ENCODE results near the gene SMIM14.
"Not testable (repeated sequence)": the region's sequence is repeated elsewhere in the genome, so short reads cannot be mapped to it uniquely, and the experiment has no call there.

The SMIM14 gene

DNA sequence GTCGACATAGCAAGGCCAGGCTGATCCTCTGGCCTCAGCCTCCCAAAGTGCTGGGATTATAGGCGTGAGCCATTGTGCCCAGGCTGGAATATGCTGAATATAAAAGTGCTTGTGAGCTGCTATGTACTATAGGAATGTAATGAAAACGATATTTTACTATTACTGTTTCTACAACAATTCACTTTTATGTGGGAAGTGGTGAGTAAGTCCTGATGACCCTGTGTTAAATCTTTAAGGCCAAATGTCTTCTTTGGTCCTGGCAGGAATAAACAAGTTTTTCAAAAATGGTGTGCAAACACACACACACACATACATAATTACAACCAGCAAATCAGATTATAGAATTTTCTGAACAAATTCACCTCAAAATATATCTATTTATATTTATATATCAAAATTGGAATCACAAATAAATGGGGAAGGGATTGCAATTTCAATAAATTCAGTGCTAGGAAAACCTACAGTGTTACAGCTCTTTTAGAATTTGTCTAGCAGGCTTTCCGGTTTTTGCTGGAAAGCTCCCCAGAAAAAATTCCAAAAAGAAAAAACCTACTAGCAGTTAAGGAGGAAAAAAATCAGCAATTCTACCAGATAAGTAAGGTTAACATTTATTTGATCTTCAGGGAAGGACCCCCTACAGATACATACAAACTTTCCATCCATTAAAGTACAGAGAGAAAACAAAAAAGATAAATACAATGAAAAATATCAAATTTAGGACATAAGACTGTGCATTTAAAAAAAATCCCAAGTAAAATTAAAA lies 17.9 kb downstream of the SMIM14 start:
- no peak for TF ChIP-seq CTCF (conservative IDR thresholded peaks at IDR 0.05; ENCODE audit: low read depth)
- CTCF ChIA-PET = interaction anchor here (0.6 kb wide), 2 partner anchors 19 to 42 kb away, joined by 4 to 5 read pairs; no protein-coding TSS in a partner anchor
- H3K27ac ChIP-seq = peak overlapping the region; percentile 48
- no peak for DNase-seq (ENCODE audit: low spot score)
- POLR2A ChIA-PET (ENCODE audit: low non-redundant PET) = no interaction called here

DNA sequence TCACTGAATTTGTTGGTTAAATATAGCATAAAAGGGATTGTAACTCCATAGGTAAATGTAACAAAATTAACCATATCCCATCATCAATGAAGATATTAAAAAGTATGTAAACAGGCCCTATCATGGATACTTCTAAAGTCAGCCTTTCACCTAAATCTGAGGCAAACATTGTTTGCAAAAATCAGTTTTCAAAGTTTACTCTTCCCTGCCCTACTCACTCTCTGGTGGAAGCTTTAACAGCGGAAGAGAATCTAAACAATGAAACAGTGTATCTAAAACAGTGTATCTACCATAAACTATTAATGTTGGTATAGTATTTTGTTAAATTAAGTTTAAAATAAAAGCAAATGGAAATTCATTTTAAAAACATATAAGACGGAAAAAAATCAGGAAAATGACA lies 21.1 kb downstream of the SMIM14 start:
- POLR2A ChIA-PET (ENCODE audit: low non-redundant PET) = no interaction called here
- CTCF ChIA-PET = interaction anchor here (0.6 kb wide), 1 partner anchor 13 kb away, joined by 4 read pairs; no protein-coding TSS in a partner anchor
- H3K27ac ChIP-seq = no peak overlapping the region
- no peak for TF ChIP-seq CTCF (conservative IDR thresholded peaks at IDR 0.05; ENCODE audit: low read depth)
- DNase-seq (ENCODE audit: low spot score) = no peak

DNA sequence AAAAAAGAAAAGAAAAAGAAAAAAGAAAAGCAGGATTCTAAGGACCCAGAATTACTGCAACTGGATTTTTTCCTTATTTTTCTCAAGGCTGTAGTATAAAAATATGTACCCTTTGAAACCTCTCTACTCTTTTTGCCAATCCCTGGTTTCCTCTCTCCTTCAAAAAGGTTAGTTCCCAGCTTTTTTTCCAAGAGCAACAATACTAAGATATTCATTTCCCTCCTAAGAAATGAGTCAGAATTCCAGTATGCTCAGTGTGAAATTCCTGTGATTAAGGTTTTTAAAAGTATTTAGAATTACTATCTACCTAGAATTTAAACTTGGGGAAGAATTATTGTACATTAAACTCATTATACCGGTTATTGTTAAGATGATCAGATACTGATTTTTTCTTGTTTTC lies 22.0 kb downstream of the SMIM14 start:
- ChIA-PET CTCF (no interaction called here), POLR2A (ENCODE audit: low non-redundant PET) (no interaction called here)
- no peak overlapping the region for H3K27ac ChIP-seq
- no peak for DNase-seq (ENCODE audit: low spot score)
- TF ChIP-seq CTCF (conservative IDR thresholded peaks at IDR 0.05; ENCODE audit: low read depth) = no peak

DNA sequence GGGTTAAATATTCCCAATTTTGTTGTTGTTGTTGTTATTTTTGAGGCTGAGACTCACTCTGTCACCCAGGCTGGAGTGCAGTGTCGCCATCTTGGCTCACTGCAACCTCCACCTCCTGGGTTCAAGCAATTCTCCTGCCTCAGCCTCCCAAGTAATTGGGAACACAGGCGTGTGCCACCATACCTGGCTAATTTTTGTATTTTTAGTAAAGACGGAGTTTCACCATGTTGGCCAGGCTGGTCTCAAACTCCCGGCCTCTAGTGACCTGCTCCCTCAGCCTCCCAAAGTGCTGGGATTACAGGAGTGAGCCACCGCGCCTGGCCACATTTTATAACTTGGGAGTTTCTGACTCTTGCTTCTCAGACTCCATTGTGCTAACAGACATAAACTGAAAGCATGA lies 22.6 kb downstream of the SMIM14 start:
- H3K27ac ChIP-seq = peak overlapping the region; percentile 54

GRCh38 chr4:39614487-39615162 lies 24.0 kb downstream of the SMIM14 start:
- DNase-seq (ENCODE audit: low spot score) = no peak
- TF ChIP-seq CTCF (conservative IDR thresholded peaks at IDR 0.05; ENCODE audit: low read depth) = no peak
- POLR2A ChIA-PET (ENCODE audit: low non-redundant PET) = no interaction called here
- H3K27ac ChIP-seq = no peak overlapping the region
- CTCF ChIA-PET = no interaction called here

More for the DNA sequence above, 22.6 kb downstream of the SMIM14 start:
- CTCF ChIA-PET = interaction anchor here (0.7 kb wide), 1 partner anchor 38 kb away, joined by 3 read pairs; no protein-coding TSS in a partner anchor
- POLR2A ChIA-PET (ENCODE audit: low non-redundant PET); DNase-seq (ENCODE audit: low spot score): not testable (repeated sequence)

DNA sequence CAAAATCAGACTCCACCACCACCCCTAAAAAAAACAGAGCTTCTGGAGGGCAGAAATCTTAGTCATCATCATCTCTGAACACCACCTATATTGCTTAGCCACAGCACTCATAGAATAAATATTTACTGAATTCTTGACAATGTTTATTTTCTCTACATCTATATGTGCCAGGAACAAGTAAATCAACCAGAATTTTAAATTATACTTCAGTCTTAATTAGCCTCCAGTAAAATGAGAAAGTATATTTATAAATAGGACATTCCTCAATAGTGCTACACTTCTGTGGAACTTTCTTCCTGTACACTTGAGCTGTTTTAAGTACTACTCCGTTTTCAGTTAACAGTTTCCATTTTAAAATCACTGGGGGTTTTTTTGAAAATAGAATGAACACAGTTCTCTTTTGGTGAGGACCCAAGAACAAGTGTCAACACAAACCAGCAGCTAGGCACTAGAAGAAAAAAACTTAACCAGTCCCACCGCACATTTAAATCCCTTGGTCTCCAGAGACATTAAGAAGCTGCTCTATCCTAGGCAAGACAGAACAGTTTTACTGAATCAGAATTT lies 25.5 kb downstream of the SMIM14 start:
- H3K27ac ChIP-seq = no peak overlapping the region
- ChIA-PET CTCF (no interaction called here), POLR2A (ENCODE audit: low non-redundant PET) (interaction anchor here (0.6 kb wide), 1 partner anchor 153 kb away, joined by 4 read pairs; no protein-coding TSS in a partner anchor)
- DNase-seq (ENCODE audit: low spot score) = no peak
- no peak for TF ChIP-seq CTCF (conservative IDR thresholded peaks at IDR 0.05; ENCODE audit: low read depth)

All from RWPE1 (cell line).